CD4-positive, alpha-beta T cell (primary cell): ENCODE results near the gene SLC13A4. TPM values are rescaled to one million over a fixed set of nuclear protein-coding genes. Genes with fewer than 3 reads are reported as not detected.

ENCODE experiments used
- ATAC-seq: fragments of 200-7000 bp; cut with Tn5 transposase; one replicate; pipeline ENCODE4 v1.10.0; 2022; ENCODE audit warnings: mild to moderate bottlenecking; ENCODE audit not compliant: poor library complexity
- CTCF ChIA-PET: fragments of 350-600 bp; sonication (Branson Sonifier 250); formaldehyde crosslinking; loops from one replicate; lab custom pipeline; 2021; ENCODE audit warnings: antibody characterized with exemption, inconsistent platforms; lab: Charles Lee
- POLR2A ChIA-PET: fragments of 350-600 bp; sonication (Branson Sonifier 250); formaldehyde crosslinking; loops from one replicate; lab custom pipeline; 2021; ENCODE audit warnings: antibody characterized with exemption, inconsistent platforms; lab: Charles Lee
- DNase-seq, 14 experiments: peaks; one replicate each; pipeline ENCODE4 v3.0.0-alpha.2; 2013 to 2020; ENCODE audit warnings: mixed read lengths in 2 of 14
- H3K27ac ChIP-seq, 2 donors: one replicate each; pipeline versions ENCODE4 v1.5.1 to v1.7.0; 2013; ENCODE audit warnings: low read length in 2 of 2, low read depth in 1 of 2, mild to moderate bottlenecking in 1 of 2
- H3K27me3 ChIP-seq, 2 experiments: 1 replicate in 1 of 2; 2 replicates in 1 of 2; pipeline versions ENCODE4 v1.6.1 to v1.7.0; 2013; ENCODE audit warnings: low read length in 2 of 2, control low read depth in 1 of 2, mild to moderate bottlenecking in 1 of 2, moderate library complexity in 1 of 2; ENCODE audit not compliant: insufficient read depth in 2 of 2, control insufficient read depth in 1 of 2
- H3K36me3 ChIP-seq: one replicate; pipeline ENCODE4 v1.6.1; 2013; ENCODE audit warnings: low read length, control low read depth; ENCODE audit not compliant: insufficient read depth
- H3K4me1 ChIP-seq: one replicate; pipeline ENCODE4 v1.6.1; 2013; ENCODE audit warnings: low read length, control low read depth; ENCODE audit not compliant: insufficient read depth
- H3K4me3 ChIP-seq: one replicate; pipeline ENCODE4 v1.5.1; 2013; ENCODE audit warnings: mild to moderate bottlenecking, low read length, moderate library complexity
- H3K9me3 ChIP-seq, 2 experiments: 1 replicate in 1 of 2; 2 replicates in 1 of 2; pipeline versions ENCODE4 v1.6.1 to v1.7.0; 2013; ENCODE audit warnings: low read length in 2 of 2, mild to moderate bottlenecking in 2 of 2, control low read depth in 1 of 2, moderate library complexity in 1 of 2; ENCODE audit not compliant: control insufficient read depth in 1 of 2, insufficient read depth in 1 of 2
- H3K27ac Mint-ChIP-seq: one replicate; pipeline ENCODE4 v1.8.0; 2020; ENCODE audit warnings: mixed read lengths
- H3K27me3 Mint-ChIP-seq: one replicate; pipeline ENCODE4 v1.8.0; 2021; ENCODE audit warnings: mixed read lengths
- H3K36me3 Mint-ChIP-seq: one replicate; pipeline ENCODE4 v1.8.0; 2021; ENCODE audit warnings: low read depth, mixed read lengths
- H3K4me1 Mint-ChIP-seq: one replicate; pipeline ENCODE4 v1.8.0; 2021; ENCODE audit warnings: low read depth, mixed read lengths
- H3K4me3 Mint-ChIP-seq: one replicate; pipeline ENCODE4 v1.8.0; 2020; ENCODE audit warnings: mild to moderate bottlenecking, mixed read lengths
- H3K9me3 Mint-ChIP-seq: one replicate; pipeline ENCODE4 v1.8.0; 2020; ENCODE audit warnings: mixed read lengths
- intact Hi-C, 2 experiments: fragments of 100-400 bp; cut with DNase I in 1 of 2; cut with micrococcal nuclease in 1 of 2; formaldehyde crosslinking; loops; one replicate each; pipeline versions ENCODE4 v1.15.1 to v1.9.0; 2023 to 2025; cut with DNase I, micrococcal nuclease
- total RNA-seq, 174 experiments: library from RNA in 2 of 174; stranded (reverse) in 2 of 174; gene quantifications; one replicate each; pipeline ENCODE4 v1.2.3 and lab custom pipeline; 2021 to 2026
- TF ChIP-seq, protein P1 (sequence below): fragments of 200-600 bp; IDR thresholded peaks from one replicate; pipeline ENCODE4 v1.8.0; 2022; ENCODE audit warnings: antibody characterized with exemption, mild to moderate bottlenecking

The SLC13A4 gene
- total RNA-seq, 2 experiments from 2014 or later: not detected

DNA sequence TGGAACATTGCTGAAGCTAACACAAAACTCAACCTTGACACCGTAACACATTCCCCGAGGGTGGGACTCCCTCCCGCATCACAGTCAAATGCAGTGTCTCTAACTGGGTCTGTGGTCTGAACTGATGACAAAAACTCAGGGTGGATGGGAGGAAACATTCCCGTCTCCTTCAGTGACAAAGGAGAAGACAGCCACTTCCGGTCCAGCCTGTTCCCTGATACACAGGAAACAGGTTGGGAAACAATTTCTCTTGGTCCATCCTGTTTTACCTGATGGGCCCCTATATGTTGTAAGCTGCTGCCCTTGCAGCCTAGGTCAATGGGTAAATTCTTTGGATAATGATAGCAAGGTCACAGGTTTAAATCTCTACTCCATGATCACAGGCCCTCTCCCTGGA, 20.4 kb downstream of the SLC13A4 start:
- ChIA-PET CTCF (no interaction called here), POLR2A (no interaction called here)
- ATAC-seq (no peak), DNase-seq (no peak)
- intact Hi-C loops: no loop called here
- H3K27ac Mint-ChIP-seq: no peak overlapping the region
- no peak overlapping the region for H3K4me3 Mint-ChIP-seq
- H3K36me3 ChIP-seq: no peaks in the 10 kb centered on the region
- H3K36me3 Mint-ChIP-seq: no peaks in the 10 kb centered on the region
- H3K27ac ChIP-seq: no peak overlapping the region
- H3K27me3 ChIP-seq: no peaks in the 10 kb centered on the region
- no peaks in the 10 kb centered on the region for H3K4me1 ChIP-seq
- H3K9me3 ChIP-seq: no peaks in the 10 kb centered on the region
- H3K9me3 Mint-ChIP-seq: no peaks in the 10 kb centered on the region
- H3K27me3 Mint-ChIP-seq: no peaks in the 10 kb centered on the region
- no peaks in the 10 kb centered on the region for H3K4me1 Mint-ChIP-seq
- no peak overlapping the region for H3K4me3 ChIP-seq
- TF ChIP-seq, protein P1, sequence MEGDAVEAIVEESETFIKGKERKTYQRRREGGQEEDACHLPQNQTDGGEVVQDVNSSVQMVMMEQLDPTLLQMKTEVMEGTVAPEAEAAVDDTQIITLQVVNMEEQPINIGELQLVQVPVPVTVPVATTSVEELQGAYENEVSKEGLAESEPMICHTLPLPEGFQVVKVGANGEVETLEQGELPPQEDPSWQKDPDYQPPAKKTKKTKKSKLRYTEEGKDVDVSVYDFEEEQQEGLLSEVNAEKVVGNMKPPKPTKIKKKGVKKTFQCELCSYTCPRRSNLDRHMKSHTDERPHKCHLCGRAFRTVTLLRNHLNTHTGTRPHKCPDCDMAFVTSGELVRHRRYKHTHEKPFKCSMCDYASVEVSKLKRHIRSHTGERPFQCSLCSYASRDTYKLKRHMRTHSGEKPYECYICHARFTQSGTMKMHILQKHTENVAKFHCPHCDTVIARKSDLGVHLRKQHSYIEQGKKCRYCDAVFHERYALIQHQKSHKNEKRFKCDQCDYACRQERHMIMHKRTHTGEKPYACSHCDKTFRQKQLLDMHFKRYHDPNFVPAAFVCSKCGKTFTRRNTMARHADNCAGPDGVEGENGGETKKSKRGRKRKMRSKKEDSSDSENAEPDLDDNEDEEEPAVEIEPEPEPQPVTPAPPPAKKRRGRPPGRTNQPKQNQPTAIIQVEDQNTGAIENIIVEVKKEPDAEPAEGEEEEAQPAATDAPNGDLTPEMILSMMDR: no peak

DNA sequence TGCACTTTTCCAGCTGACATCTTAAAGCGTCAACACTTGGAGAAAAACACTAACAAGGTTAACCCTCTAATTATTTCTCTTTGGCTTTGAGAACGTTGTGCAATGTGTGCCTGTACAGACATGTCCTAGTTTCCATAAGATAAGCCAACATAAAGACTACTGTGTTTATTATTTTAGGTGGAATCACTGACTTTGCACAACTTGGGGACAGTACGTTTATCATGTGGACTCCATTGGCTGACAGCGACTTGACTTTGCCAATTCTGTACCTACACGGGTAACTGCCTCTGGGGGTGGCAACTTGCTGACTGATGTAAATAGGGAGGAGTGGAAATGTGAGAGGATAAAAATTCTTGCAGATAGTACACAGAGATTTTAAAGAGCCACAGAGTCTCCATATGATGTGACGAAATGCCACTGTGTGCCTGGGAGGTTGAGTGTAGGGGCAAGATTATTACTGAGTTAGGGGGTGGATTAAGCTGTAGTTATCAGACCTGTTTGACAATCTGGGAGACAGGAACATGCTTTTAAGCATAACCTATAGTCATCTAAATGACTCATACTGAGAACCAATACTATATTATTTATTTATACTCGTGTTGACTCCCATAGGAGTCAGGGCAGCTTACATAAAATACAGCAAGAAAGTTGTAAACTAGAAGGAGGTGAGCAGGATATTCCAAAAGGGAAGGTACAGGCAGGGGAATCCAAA, 21.0 kb downstream of the SLC13A4 start:
- ChIA-PET POLR2A (no interaction called here), CTCF (no interaction called here)
- no peaks in the 10 kb centered on the region for H3K27me3 Mint-ChIP-seq
- intact Hi-C loops: no loop called here
- no peaks in the 10 kb centered on the region for H3K36me3 Mint-ChIP-seq
- H3K4me3 ChIP-seq: no peak overlapping the region
- no peak for ATAC-seq
- no peaks in the 10 kb centered on the region for H3K4me1 Mint-ChIP-seq
- H3K36me3 ChIP-seq: no peaks in the 10 kb centered on the region
- no peak overlapping the region for H3K27ac ChIP-seq
- DNase-seq: no peak
- no peaks in the 10 kb centered on the region for H3K27me3 ChIP-seq
- H3K27ac Mint-ChIP-seq: no peak overlapping the region
- TF ChIP-seq, protein P1: no peak
- no peak overlapping the region for H3K4me3 Mint-ChIP-seq
- H3K4me1 ChIP-seq: no peaks in the 10 kb centered on the region
- H3K9me3 ChIP-seq: no peaks in the 10 kb centered on the region
- H3K9me3 Mint-ChIP-seq: no peaks in the 10 kb centered on the region

DNA sequence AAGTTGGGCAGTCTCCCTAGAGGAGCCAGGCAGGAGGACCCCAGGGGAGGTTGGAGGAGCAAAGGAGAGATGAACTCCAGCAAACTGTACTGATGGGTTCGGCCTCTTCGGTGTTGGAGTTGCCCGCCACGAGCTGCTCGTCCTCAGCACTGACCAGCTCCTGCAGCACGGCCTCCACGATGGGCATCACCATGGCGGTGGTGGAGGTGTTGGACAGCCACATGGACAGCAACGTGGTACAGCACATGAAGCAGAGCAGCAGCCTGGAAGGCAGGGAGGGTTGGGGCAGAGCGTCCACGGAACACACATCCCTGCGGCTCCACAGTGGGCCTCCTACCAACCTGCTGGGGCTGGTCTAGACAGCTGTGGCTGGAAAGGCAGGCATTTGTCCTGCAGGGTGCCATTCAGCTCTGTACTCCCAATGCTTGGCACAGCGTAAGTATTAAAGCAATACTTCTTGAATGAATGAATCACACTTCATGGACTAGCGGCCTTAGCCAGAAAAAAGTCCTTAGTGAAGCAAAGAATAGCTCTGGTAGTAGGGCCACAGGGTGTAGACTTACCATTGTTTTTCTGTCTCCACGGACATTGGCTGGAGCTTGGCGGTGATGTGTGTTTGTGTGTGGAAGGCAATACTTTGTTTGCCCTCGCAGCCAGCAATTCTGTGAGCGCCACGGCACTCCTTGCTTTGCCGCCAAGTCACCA, 21.8 kb downstream of the SLC13A4 start:
- ChIA-PET POLR2A (no interaction called here), CTCF (no interaction called here)
- Histone ChIP-seq H3K4me1 (no peaks in the 10 kb centered on the region), H3K27ac (no peak overlapping the region), H3K9me3 (no peaks in the 10 kb centered on the region), H3K4me3 (no peak overlapping the region), H3K36me3 (no peaks in the 10 kb centered on the region), H3K27me3 (no peaks in the 10 kb centered on the region)
- Mint-ChIP-seq H3K27ac (no peak overlapping the region), H3K27me3 (no peaks in the 10 kb centered on the region), H3K4me1 (no peaks in the 10 kb centered on the region), H3K36me3 (no peaks in the 10 kb centered on the region), H3K9me3 (no peaks in the 10 kb centered on the region), H3K4me3 (no peak overlapping the region)
- DNase-seq (no peak), ATAC-seq (no peak)
- intact Hi-C loops: no loop called here
- TF ChIP-seq, protein P1: no peak
